Measurements from ENCODE around the gene TUB. TPM values are rescaled to one million over a fixed set of nuclear protein-coding genes. Genes with fewer than 3 reads are reported as not detected.

The TUB gene
- total RNA-seq, 1 donor from 2014 or later: 14.3 TPM

GRCh38 chr11:8040261-8040920, 40.6 kb upstream of the TUB start:
- no peak for TF ChIP-seq CTCF (IDR thresholded peaks at IDR 0.05)

GRCh38 chr11:8040921-8041285, 40.1 kb upstream of the TUB start:
- TF ChIP-seq CTCF (IDR thresholded peaks at IDR 0.05): no peak
- Mint-ChIP-seq H3K27me3 (ENCODE audit: low read depth) (peaks cover 55% of the 10 kb centered on the region), H3K27ac (ENCODE audit: unreplicated experiment) (no peak overlapping the region), H3K9me3 (ENCODE audit: low read depth) (no peaks in the 10 kb centered on the region), H3K4me1 (ENCODE audit: low read depth) (no peaks in the 10 kb centered on the region), H3K36me3 (ENCODE audit: low read depth) (no peaks in the 10 kb centered on the region), H3K4me3 (ENCODE audit: unreplicated experiment) (no peak overlapping the region)
- no peak for DNase-seq (ENCODE audit: low spot score)

More at GRCh38 chr11:8040261-8040920, 40.6 kb upstream of the TUB start:
- H3K9me3 Mint-ChIP-seq (ENCODE audit: low read depth): no peaks in the 10 kb centered on the region
- DNase-seq (ENCODE audit: low spot score): peak; percentile 33
- H3K27me3 Mint-ChIP-seq (ENCODE audit: low read depth): peaks cover 55% of the 10 kb centered on the region
- no peak overlapping the region for H3K4me3 Mint-ChIP-seq (ENCODE audit: unreplicated experiment)
- H3K27ac Mint-ChIP-seq (ENCODE audit: unreplicated experiment): no peak overlapping the region
- no peaks in the 10 kb centered on the region for H3K36me3 Mint-ChIP-seq (ENCODE audit: low read depth)
- H3K4me1 Mint-ChIP-seq (ENCODE audit: low read depth): peaks cover 3% of the 10 kb centered on the region

- H3K36me3 Mint-ChIP-seq (ENCODE audit: low read depth): no peaks in the 10 kb centered on the region
- no peaks in the 10 kb centered on the region for H3K9me3 Mint-ChIP-seq (ENCODE audit: low read depth)
- DNase-seq (ENCODE audit: low spot score): no peak
- H3K27me3 Mint-ChIP-seq (ENCODE audit: low read depth): peaks cover 62% of the 10 kb centered on the region
- TF ChIP-seq CTCF (IDR thresholded peaks at IDR 0.05): no peak
- H3K4me3 Mint-ChIP-seq (ENCODE audit: unreplicated experiment): no peak overlapping the region
- no peak overlapping the region for H3K27ac Mint-ChIP-seq (ENCODE audit: unreplicated experiment)
- H3K4me1 Mint-ChIP-seq (ENCODE audit: low read depth): no peaks in the 10 kb centered on the region
Observed at GRCh38 chr11:8041576-8041975, 39.4 kb upstream of the TUB start.

GRCh38 chr11:8043756-8044155, 37.3 kb upstream of the TUB start:
- no peak for TF ChIP-seq CTCF (IDR thresholded peaks at IDR 0.05)
- no peak for DNase-seq (ENCODE audit: low spot score)
- H3K4me1 Mint-ChIP-seq (ENCODE audit: low read depth): no peaks in the 10 kb centered on the region
- no peak overlapping the region for H3K4me3 Mint-ChIP-seq (ENCODE audit: unreplicated experiment)
- H3K27me3 Mint-ChIP-seq (ENCODE audit: low read depth): peaks cover 48% of the 10 kb centered on the region
- H3K27ac Mint-ChIP-seq (ENCODE audit: unreplicated experiment): no peak overlapping the region
- H3K9me3 Mint-ChIP-seq (ENCODE audit: low read depth): no peaks in the 10 kb centered on the region
- H3K36me3 Mint-ChIP-seq (ENCODE audit: low read depth): no peaks in the 10 kb centered on the region

- peaks cover 54% of the 10 kb centered on the region for H3K27me3 Mint-ChIP-seq (ENCODE audit: low read depth)
- H3K9me3 Mint-ChIP-seq (ENCODE audit: low read depth): no peaks in the 10 kb centered on the region
- no peak overlapping the region for H3K4me3 Mint-ChIP-seq (ENCODE audit: unreplicated experiment)
- no peak overlapping the region for H3K27ac Mint-ChIP-seq (ENCODE audit: unreplicated experiment)
- H3K4me1 Mint-ChIP-seq (ENCODE audit: low read depth): no peaks in the 10 kb centered on the region
- H3K36me3 Mint-ChIP-seq (ENCODE audit: low read depth): no peaks in the 10 kb centered on the region
- no peak for DNase-seq (ENCODE audit: low spot score)
- TF ChIP-seq CTCF (IDR thresholded peaks at IDR 0.05): no peak
Observed at GRCh38 chr11:8045839-8046238, 35.2 kb upstream of the TUB start.

Measured in chondrocyte (in vitro differentiated cells).